HepG2 (cell line): ENCODE data around the gene TMEM14C. TPM values are rescaled to one million over a fixed set of nuclear protein-coding genes. Genes with fewer than 3 reads are reported as not detected.

Experiments
- ATF1 ChIP-seq: IDR thresholded peaks from 2 replicates; pipeline ENCODE4 v1.6.1; 2016; ENCODE audit warnings: mild to moderate bottlenecking, control low read depth
- ATF7-NPFF ChIP-seq: sonication (generic); formaldehyde crosslinking; IDR thresholded peaks from 2 replicates; pipeline ENCODE4 v1.8.1; 2023; ENCODE audit warnings: mild to moderate bottlenecking, low read depth, missing genetic modification reagents, moderate library complexity
- ATRX ChIP-seq: sonication (generic); formaldehyde crosslinking; IDR thresholded peaks from 2 replicates; pipeline ENCODE4 v1.4.0; 2020; ENCODE audit warnings: missing genetic modification reagents, borderline replicate concordance
- BCL6 ChIP-seq: IDR thresholded peaks from 2 replicates; pipeline ENCODE4 v1.6.1; 2016; ENCODE audit warnings: missing genetic modification reagents, missing compliant biosample characterization
- CBX5 ChIP-seq: sonication (generic); formaldehyde crosslinking; IDR thresholded peaks from 2 replicates; pipeline ENCODE4 v1.4.0; 2020; ENCODE audit warnings: missing genetic modification reagents, borderline replicate concordance
- EHMT2 ChIP-seq: fragments of 200-600 bp; sonication (generic); IDR thresholded peaks from 2 replicates; pipeline ENCODE4 v1.7.0; 2017; ENCODE audit warnings: antibody characterized with exemption, low read depth, low read length, borderline replicate concordance
- HOXA3 ChIP-seq: sonication (generic); formaldehyde crosslinking; IDR thresholded peaks from 2 replicates; pipeline ENCODE4 v1.5.0; 2020; ENCODE audit warnings: missing genetic modification reagents
- KDM5A ChIP-seq: fragments of 200-600 bp; sonication (generic); IDR thresholded peaks from 2 replicates; pipeline ENCODE4 v1.7.0; 2018; ENCODE audit warnings: antibody characterized with exemption, mild to moderate bottlenecking, low read length, borderline replicate concordance
- PCBP1 ChIP-seq: fragments of 200-400 bp; formaldehyde crosslinking; IDR thresholded peaks from 2 replicates; pipeline ENCODE4 v1.6.1; 2017; ENCODE audit warnings: mild to moderate bottlenecking, low read depth, low read length, borderline replicate concordance
- RELA ChIP-seq: sonication (generic); formaldehyde crosslinking; IDR thresholded peaks from 2 replicates; pipeline ENCODE4 v1.4.0; 2020; ENCODE audit warnings: missing genetic modification reagents
- THAP7 ChIP-seq: sonication (generic); formaldehyde crosslinking; IDR thresholded peaks from 2 replicates; pipeline ENCODE4 v1.8.1; 2023; ENCODE audit warnings: mild to moderate bottlenecking, missing genetic modification reagents
- YY1 ChIP-seq: IDR thresholded peaks from 2 replicates; pipeline ENCODE4 v1.6.1; 2011; ENCODE audit warnings: low read length, low read depth, moderate library complexity, mild to moderate bottlenecking; ENCODE audit not compliant: insufficient read depth, insufficient replicate concordance
- ZNF12 ChIP-seq: sonication (generic); formaldehyde crosslinking; IDR thresholded peaks from 2 replicates; pipeline ENCODE4 v1.5.0; 2020; ENCODE audit warnings: missing genetic modification reagents
- ZNF296 ChIP-seq: sonication (generic); formaldehyde crosslinking; conservative IDR thresholded peaks from 2 replicates; pipeline ENCODE4 v1.5.0; 2020; ENCODE audit warnings: mild to moderate bottlenecking, missing genetic modification reagents
- ZNF337 ChIP-seq: sonication (generic); formaldehyde crosslinking; IDR thresholded peaks from 2 replicates; pipeline ENCODE4 v1.5.1; 2020; ENCODE audit warnings: missing genetic modification reagents, low read depth, mild to moderate bottlenecking, borderline replicate concordance
- ZNF644 ChIP-seq: IDR thresholded peaks from 2 replicates; pipeline ENCODE4 v1.6.1; 2016; ENCODE audit warnings: low read depth
- ZSCAN31 ChIP-seq: sonication (generic); formaldehyde crosslinking; IDR thresholded peaks from 2 replicates; pipeline ENCODE4 v1.5.0; 2020; ENCODE audit warnings: low read depth, mild to moderate bottlenecking, missing genetic modification reagents
- polyA plus RNA-seq, 8 experiments: library from polyadenylated mRNA; depleted of rRNA in 3 of 8; stranded (reverse) in 7 of 8; unstranded in 1 of 8; fragments of >200 nt; fragmentation: Illumina TruSeq in 4 of 8; extraction: Trizol in 4 of 8; gene quantifications; 2 replicates each; pipeline versions ENCODE4 v1.2.1 to v1.2.3, GENCODE V29; 2011 to 2016; ENCODE audit warnings: low read depth in 4 of 8, missing spikeins in 1 of 8, mixed read lengths in 1 of 8; ENCODE audit not compliant: insufficient read depth in 1 of 8
- total RNA-seq, 5 experiments: library from RNA; depleted of rRNA; stranded (reverse); fragments of >200 nt; fragmentation: Illumina TruSeq; extraction: Trizol; gene quantifications; 2 replicates each; pipeline ENCODE4 v1.2.3, GENCODE V29; 2016; ENCODE audit warnings: low read depth in 1 of 5
- TF ChIP-seq, protein P1 (sequence below): sonication (generic); formaldehyde crosslinking; IDR thresholded peaks from 2 replicates; pipeline ENCODE4 v1.4.0; 2020; ENCODE audit warnings: missing genetic modification reagents; ENCODE audit errors: not compliant biosample characterization
- TF ChIP-seq, protein P2 (sequence below), 2 experiments: sonication (generic) in 1 of 2; formaldehyde crosslinking in 1 of 2; IDR thresholded peaks; 2 replicates each; pipeline versions ENCODE4 v1.5.1 to v1.6.1; 2011 to 2020; ENCODE audit warnings: borderline replicate concordance in 1 of 2, low read depth in 1 of 2, low read length in 1 of 2, mild to moderate bottlenecking in 1 of 2, missing genetic modification reagents in 1 of 2, moderate library complexity in 1 of 2
- TF ChIP-seq, protein P3 (sequence below): IDR thresholded peaks from 2 replicates; pipeline ENCODE4 v1.6.1; 2016
- TF ChIP-seq, protein P4 (sequence below): sonication (generic); formaldehyde crosslinking; IDR thresholded peaks from 2 replicates; pipeline ENCODE4 v1.8.1; 2023; ENCODE audit warnings: mild to moderate bottlenecking, moderate library complexity, missing genetic modification reagents

Gene TMEM14C
- total and polyA plus RNA-seq, 2 of the 13 experiments (the other 11 are each of a cell fraction or from before 2014, with no cell fraction given), result 184 TPM

GRCh38 chr6:10747251-10747972 lies 24.5 kb downstream of the TMEM14C start, which contains the start of gene TMEM14B (continued):
- TF ChIP-seq, protein P1, sequence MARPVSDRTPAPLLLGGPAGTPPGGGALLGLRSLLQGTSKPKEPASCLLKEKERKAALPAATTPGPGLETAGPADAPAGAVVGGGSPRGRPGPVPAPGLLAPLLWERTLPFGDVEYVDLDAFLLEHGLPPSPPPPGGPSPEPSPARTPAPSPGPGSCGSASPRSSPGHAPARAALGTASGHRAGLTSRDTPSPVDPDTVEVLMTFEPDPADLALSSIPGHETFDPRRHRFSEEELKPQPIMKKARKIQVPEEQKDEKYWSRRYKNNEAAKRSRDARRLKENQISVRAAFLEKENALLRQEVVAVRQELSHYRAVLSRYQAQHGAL (CRISPR knock-in tag), result peak; percentile 32
- TF ChIP-seq, protein P2, sequence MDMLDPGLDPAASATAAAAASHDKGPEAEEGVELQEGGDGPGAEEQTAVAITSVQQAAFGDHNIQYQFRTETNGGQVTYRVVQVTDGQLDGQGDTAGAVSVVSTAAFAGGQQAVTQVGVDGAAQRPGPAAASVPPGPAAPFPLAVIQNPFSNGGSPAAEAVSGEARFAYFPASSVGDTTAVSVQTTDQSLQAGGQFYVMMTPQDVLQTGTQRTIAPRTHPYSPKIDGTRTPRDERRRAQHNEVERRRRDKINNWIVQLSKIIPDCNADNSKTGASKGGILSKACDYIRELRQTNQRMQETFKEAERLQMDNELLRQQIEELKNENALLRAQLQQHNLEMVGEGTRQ (IDR thresholded peaks at IDR 0.05; ENCODE audit: low read depth, low read length), result no peak
- TF ChIP-seq, protein P2 (CRISPR knock-in tag; IDR thresholded peaks at IDR 0.05; ENCODE audit: borderline replicate concordance), result peak; percentile 78
- TF ChIP-seq ZNF12, result no peak
- peak; percentile 39; the same call in 1 of the 2 replicates for TF ChIP-seq ZNF296 (CRISPR knock-in tag)
- TF ChIP-seq CBX5 (CRISPR knock-in tag), result peak; percentile 58; the same call in 1 of the 2 replicates
- peak; percentile 76; the same call in 1 of the 2 replicates for TF ChIP-seq RELA (CRISPR knock-in tag)
- TF ChIP-seq, protein P3, sequence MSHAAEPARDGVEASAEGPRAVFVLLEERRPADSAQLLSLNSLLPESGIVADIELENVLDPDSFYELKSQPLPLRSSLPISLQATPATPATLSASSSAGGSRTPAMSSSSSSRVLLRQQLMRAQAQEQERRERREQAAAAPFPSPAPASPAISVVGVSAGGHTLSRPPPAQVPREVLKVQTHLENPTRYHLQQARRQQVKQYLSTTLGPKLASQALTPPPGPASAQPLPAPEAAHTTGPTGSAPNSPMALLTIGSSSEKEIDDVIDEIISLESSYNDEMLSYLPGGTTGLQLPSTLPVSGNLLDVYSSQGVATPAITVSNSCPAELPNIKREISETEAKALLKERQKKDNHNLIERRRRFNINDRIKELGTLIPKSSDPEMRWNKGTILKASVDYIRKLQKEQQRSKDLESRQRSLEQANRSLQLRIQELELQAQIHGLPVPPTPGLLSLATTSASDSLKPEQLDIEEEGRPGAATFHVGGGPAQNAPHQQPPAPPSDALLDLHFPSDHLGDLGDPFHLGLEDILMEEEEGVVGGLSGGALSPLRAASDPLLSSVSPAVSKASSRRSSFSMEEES (CRISPR knock-in tag), result peak; percentile 59; the same call in 1 of the 2 replicates
- TF ChIP-seq ATF7-NPFF, result peak; percentile 94
- peak; percentile 52; the same call in 1 of the 2 replicates for TF ChIP-seq ZNF337 (CRISPR knock-in tag)
- no peak for TF ChIP-seq ATRX
- TF ChIP-seq, protein P4, sequence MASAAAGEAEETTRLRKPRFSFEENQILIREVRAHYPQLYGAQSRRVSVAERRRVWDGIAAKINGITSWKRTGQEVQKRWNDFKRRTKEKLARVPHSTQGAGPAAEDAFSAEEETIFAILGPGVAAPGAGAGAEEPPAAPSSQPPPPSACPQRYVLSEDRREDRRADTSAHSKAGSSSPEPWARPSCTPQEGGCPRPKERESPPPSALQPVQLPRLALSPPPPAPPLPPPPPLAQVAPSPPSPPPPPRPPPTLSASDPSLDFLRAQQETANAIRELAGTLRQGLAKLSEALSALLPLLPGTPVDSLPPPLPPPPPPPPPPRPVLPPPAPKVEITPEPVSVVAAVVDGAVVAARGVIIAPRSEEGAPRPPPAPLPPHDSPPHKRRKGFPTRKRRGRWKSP (CRISPR knock-in tag), result peak; percentile 99
- TF ChIP-seq THAP7 (CRISPR knock-in tag), result peak; percentile 46; the same call in 1 of the 2 replicates
- 0 out of 2 replicates have a peak, but pooled peaks have one; percentile 40 for TF ChIP-seq PCBP1
- TF ChIP-seq HOXA3 (CRISPR knock-in tag), result peak; percentile 80
- peak; percentile 63 for TF ChIP-seq BCL6 (CRISPR knock-in tag)
- peak; percentile 68 for TF ChIP-seq ZNF644
- TF ChIP-seq EHMT2, result peak; percentile 77; the same call in 1 of the 2 replicates
- peak; percentile 76; the same call in 1 of the 2 replicates for TF ChIP-seq KDM5A
- 0 out of 2 replicates have a peak, but pooled peaks have one; percentile 6 for TF ChIP-seq ATF1
- peak; percentile 95 for TF ChIP-seq ZSCAN31 (CRISPR knock-in tag)
- peak; percentile 76 for TF ChIP-seq YY1
